Thoracic aorta (tissue), 2 donors: ENCODE results near the gene SRRM4. TPM values are rescaled to one million over a fixed set of nuclear protein-coding genes. Genes with fewer than 3 reads are reported as not detected.
A peak's percentile ranks its signal among the peaks of the same experiment; 100 is the strongest.

ENCODE experiments used
- ATAC-seq: fragments of 150-250 bp; one replicate; pipeline ENCODE4 v1.8.0; 2017; ENCODE audit warnings: low read depth; ENCODE audit not compliant: insufficient number of reproducible peaks, low FRiP score
- DNase-seq: peaks from one replicate; pipeline ENCODE4 v3.0.0-alpha.2; 2020; ENCODE audit warnings: low spot score
- H3K27ac ChIP-seq, 2 donors: fragments of 200-600 bp; sonication (generic); 1 replicate in 1 of 2; 2 replicates in 1 of 2; pipeline ENCODE4 v1.5.1; 2016; ENCODE audit warnings: mild to moderate bottlenecking in 2 of 2, moderate library complexity in 2 of 2
- H3K27me3 ChIP-seq: fragments of 200-600 bp; sonication (generic); replicated peaks from 2 replicates; pipeline ENCODE4 v1.6.0; 2016; ENCODE audit warnings: mild to moderate bottlenecking; ENCODE audit not compliant: insufficient read depth
- H3K36me3 ChIP-seq: fragments of 200-600 bp; sonication (generic); one replicate; pipeline ENCODE4 v1.5.1; 2016
- H3K4me1 ChIP-seq, 2 donors: fragments of 200-600 bp; sonication (generic); 1 replicate in 1 of 2; 2 replicates in 1 of 2; pipeline versions ENCODE4 v1.5.1 to v1.6.0; 2016; ENCODE audit warnings: low read depth in 2 of 2, mild to moderate bottlenecking in 1 of 2; ENCODE audit not compliant: control insufficient read depth in 1 of 2
- H3K4me3 ChIP-seq: fragments of 200-600 bp; sonication (generic); 2 replicates; pipeline ENCODE4 v1.5.1; 2016; ENCODE audit warnings: mild to moderate bottlenecking
- H3K9me3 ChIP-seq: fragments of 200-600 bp; sonication (generic); 2 replicates; pipeline ENCODE4 v1.5.1; 2016
- total RNA-seq, 2 donors: library from RNA; depleted of rRNA; stranded (reverse); fragments of >200 nt; gene quantifications; one replicate each; pipeline versions ENCODE4 v1.1.0 to v1.2.3, GENCODE V29; 2016
- TF ChIP-seq, protein P1 (sequence below): fragments of 200-600 bp; sonication (generic); IDR thresholded peaks from one replicate; pipeline ENCODE4 v1.5.1; 2019; ENCODE audit warnings: antibody characterized with exemption

Gene SRRM4
- total RNA-seq, 2 donors from 2014 or later = 0.21 TPM; not detected in 1

DNA sequence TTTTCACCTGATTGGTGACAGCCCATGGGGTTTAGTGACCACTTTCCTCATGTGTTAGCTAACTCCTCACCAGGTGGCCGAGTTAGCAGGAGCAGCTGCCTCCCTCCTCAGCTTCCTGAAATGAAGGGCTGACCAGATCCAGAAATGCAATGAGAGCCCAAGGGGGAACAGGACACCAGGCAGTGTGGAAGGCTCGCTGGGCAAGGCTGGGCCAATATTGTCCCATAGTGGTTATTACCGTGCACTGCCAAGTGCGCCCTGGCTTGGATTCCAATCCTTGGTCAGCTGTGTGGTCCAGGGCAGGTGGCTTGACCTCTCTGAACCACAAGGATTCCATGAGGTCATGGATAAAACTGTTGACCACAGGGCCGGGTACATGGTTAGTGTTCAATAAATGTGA is 193.7 kb downstream of the SRRM4 start:
- Histone ChIP-seq H3K27ac (peak overlapping the region; percentile 95 to 98), H3K4me3 (no peak overlapping the region), H3K27me3 (no peaks in the 10 kb centered on the region), H3K4me1 (peaks cover 9 to 34% of the 10 kb centered on the region in 2 donors), H3K36me3 (no peaks in the 10 kb centered on the region), H3K9me3 (no peaks in the 10 kb centered on the region)
- ATAC-seq = no peak
- TF ChIP-seq, protein P1, sequence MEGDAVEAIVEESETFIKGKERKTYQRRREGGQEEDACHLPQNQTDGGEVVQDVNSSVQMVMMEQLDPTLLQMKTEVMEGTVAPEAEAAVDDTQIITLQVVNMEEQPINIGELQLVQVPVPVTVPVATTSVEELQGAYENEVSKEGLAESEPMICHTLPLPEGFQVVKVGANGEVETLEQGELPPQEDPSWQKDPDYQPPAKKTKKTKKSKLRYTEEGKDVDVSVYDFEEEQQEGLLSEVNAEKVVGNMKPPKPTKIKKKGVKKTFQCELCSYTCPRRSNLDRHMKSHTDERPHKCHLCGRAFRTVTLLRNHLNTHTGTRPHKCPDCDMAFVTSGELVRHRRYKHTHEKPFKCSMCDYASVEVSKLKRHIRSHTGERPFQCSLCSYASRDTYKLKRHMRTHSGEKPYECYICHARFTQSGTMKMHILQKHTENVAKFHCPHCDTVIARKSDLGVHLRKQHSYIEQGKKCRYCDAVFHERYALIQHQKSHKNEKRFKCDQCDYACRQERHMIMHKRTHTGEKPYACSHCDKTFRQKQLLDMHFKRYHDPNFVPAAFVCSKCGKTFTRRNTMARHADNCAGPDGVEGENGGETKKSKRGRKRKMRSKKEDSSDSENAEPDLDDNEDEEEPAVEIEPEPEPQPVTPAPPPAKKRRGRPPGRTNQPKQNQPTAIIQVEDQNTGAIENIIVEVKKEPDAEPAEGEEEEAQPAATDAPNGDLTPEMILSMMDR = no peak
- no peak for DNase-seq

GRCh38 chr12:119176267-119177055 is 195.1 kb downstream of the SRRM4 start:
- peak; percentile 51 for ATAC-seq
- Histone ChIP-seq H3K36me3 (no peaks in the 10 kb centered on the region), H3K9me3 (no peaks in the 10 kb centered on the region), H3K4me3 (peak overlapping the region; percentile 68), H3K27me3 (no peaks in the 10 kb centered on the region), H3K4me1 (peaks cover 9 to 35% of the 10 kb centered on the region in 2 donors), H3K27ac (peak overlapping the region; percentile 95 to 98)
- TF ChIP-seq, protein P1 = no peak
- peak; percentile 95 for DNase-seq

GRCh38 chr12:119177056-119177325 is 195.7 kb downstream of the SRRM4 start:
- no peak for DNase-seq
- TF ChIP-seq, protein P1 = no peak
- ATAC-seq = no peak
- Histone ChIP-seq H3K4me1 (peaks cover 9 to 41% of the 10 kb centered on the region in 2 donors), H3K27ac (peak overlapping the region; percentile 95 to 98), H3K36me3 (no peaks in the 10 kb centered on the region), H3K9me3 (no peaks in the 10 kb centered on the region), H3K27me3 (no peaks in the 10 kb centered on the region), H3K4me3 (peak overlapping the region; percentile 68)

DNA sequence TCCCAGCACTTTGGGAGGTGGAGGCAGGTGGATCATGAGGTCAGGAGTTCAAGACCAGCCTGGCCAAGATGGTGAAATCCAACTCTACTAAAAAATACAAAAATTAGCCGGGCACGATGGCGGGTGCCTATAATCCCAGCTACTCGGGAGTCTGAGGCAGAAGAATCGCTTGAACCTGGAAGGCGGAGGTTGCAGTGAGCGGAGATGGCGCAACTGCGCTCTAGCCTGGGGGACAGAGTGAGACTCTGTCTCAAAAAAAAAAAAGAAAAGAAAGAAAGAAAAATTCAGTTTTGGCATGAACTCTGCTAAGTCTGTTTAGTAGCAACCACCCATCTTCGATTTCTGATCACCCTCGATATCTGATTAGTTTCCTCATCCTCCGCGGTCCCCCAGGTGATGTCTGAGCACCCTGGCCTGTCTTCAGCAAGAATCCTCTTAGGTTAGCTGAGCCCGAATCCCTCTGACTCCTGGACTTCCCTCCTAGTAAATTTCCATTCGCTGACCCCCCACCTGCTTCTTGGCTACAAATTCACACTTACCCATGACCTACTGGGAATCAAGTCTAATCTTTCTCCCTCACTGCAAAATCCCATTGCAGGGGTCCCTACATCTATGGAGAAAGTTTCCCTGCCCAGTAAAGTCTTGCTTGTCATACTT is 196.5 kb downstream of the SRRM4 start:
- Histone ChIP-seq H3K4me1 (peaks cover 9 to 49% of the 10 kb centered on the region in 2 donors), H3K9me3 (no peaks in the 10 kb centered on the region), H3K36me3 (no peaks in the 10 kb centered on the region), H3K27ac (peak overlapping the region; percentile 95 to 98), H3K4me3 (no peak overlapping the region), H3K27me3 (no peaks in the 10 kb centered on the region)
- TF ChIP-seq, protein P1 = no peak
- ATAC-seq (no peak), DNase-seq (no peak)

DNA sequence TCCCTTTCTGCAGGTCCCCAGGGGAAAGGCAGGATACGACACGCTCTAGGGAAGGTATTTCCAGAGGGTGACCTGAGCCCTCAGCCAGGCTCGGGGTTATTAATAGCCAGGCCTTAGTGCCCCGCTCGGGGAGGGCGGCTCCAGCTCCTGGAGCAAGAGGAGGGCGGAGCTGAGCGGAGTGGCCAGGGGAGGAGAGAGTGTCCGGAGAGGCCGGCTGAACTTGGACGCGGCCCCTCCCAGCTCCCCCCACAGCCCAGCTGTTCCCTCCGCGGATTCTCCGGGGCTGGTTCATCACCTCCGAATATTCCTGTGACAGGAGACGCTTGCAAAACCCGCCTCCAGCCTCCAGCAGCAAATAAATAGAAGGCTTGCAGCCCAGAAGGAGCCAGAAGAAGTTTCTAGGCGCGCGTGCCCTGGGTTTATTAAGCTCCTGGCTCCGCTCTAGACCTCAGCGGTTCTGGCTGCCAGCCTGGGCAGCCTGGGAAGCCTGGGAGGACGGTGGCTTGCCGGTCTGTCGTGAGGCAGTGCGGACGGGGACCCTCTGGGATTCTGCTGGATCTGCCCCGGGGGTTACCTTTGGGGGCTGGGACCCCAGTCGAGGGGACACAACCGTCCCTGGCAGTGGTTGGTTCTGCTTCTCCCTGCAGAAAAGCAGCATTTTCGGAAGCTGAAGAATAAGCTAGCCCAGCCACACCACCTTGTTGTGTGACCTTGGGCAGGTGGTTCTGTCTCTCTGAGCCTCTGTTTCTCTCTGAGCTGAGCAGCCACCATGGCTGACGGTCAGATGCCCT is 197.4 kb downstream of the SRRM4 start, which contains the start of gene HSPB8:
Gene HSPB8 (plus strand): TSS at position 388 of the 791 bp plus-strand sequence. CDS start 382 bp downstream, at position 770.
- Histone ChIP-seq H3K4me3 (peak within 1 kb of the TSS; percentile 91), H3K27me3 (no peaks in the 10 kb centered on the region), H3K36me3 (no peaks in the 10 kb centered on the region), H3K9me3 (no peaks in the 10 kb centered on the region), H3K4me1 (peaks cover 16 to 58% of the 10 kb centered on the region in 2 donors), H3K27ac (peak within 1 kb of the TSS; percentile 95 to 98)
- ATAC-seq (peak; percentile 81), DNase-seq (peak; percentile 89)
- TF ChIP-seq, protein P1 = no peak
